Measurements from ENCODE around the gene EQTN. TPM values are rescaled to one million over a fixed set of nuclear protein-coding genes. Genes with fewer than 3 reads are reported as not detected.

EQTN gene
- total and polyA plus RNA-seq, 2 of the 8 experiments (the other 6 are each of a cell fraction or from before 2014, with no cell fraction given): 0.23 TPM; not detected in 1

GRCh38 chr9:27292659-27293405 lies 4.1 kb downstream of the EQTN start:
- DNase-seq (ENCODE audit: low read depth in 1 of 2, low spot score in 2 of 2) (no peak), FAIRE-seq (no peak)
- POLR2A ChIA-PET (ENCODE audit: partially characterized antibody): no interaction called here
- no peak overlapping the region for H4K91ac ChIP-seq (replicated peaks; ENCODE audit: insufficient read length, low read length)
- H2BK12ac ChIP-seq (ENCODE audit: low read depth, low read length): no peak overlapping the region
- H3K79me2 ChIP-seq (ENCODE audit: control insufficient read depth in 1 of 2, insufficient read depth in 2 of 2, low read length in 2 of 2): no peaks in the 10 kb centered on the region
- H2BK5ac ChIP-seq (ENCODE audit: low read depth, low read length): no peak overlapping the region
- H4K5ac ChIP-seq (ENCODE audit: insufficient read length, low read depth, low read length): no peak overlapping the region
- no peak overlapping the region for H3K4me3 ChIP-seq (ENCODE audit: extremely low read depth in 1 of 4, insufficient read depth in 2 of 4, low read depth in 3 of 4, low read length in 4 of 4)
- no peaks in the 10 kb centered on the region for H3K9me3 ChIP-seq (ENCODE audit: insufficient read depth in 2 of 2, low read depth in 1 of 2, low read length in 1 of 2)
- no peak overlapping the region for H3K9ac ChIP-seq (replicated peaks in 1 of 4; ENCODE audit: extremely low read depth in 1 of 4, low read depth in 3 of 4, low read length in 3 of 4)
- no peak overlapping the region for H3K18ac ChIP-seq (ENCODE audit: extremely low read depth, low read length)
- no peaks in the 10 kb centered on the region for H4K20me1 ChIP-seq (replicated peaks in 1 of 2; ENCODE audit: control insufficient read depth in 1 of 2, insufficient read depth in 2 of 2, low read length in 2 of 2)
- H3K79me1 ChIP-seq (ENCODE audit: low read depth, low read length): no peaks in the 10 kb centered on the region
- no peak overlapping the region for H2BK15ac ChIP-seq (ENCODE audit: low read length)
- H3K23me2 ChIP-seq (ENCODE audit: low read depth, low read length): no peaks in the 10 kb centered on the region
- H3K4ac ChIP-seq (replicated peaks; ENCODE audit: insufficient read length, low read depth, low read length): no peak overlapping the region
- H3K4me1 ChIP-seq (replicated peaks in 1 of 4; ENCODE audit: control insufficient read depth in 3 of 4, insufficient read depth in 4 of 4, low read length in 3 of 4): no peaks in the 10 kb centered on the region
- WGBS, 2 experiments (ENCODE audit: extremely low coverage in 1 of 2, insufficient coverage in 1 of 2, insufficient read length in 1 of 2, insufficient replicate concordance in 2 of 2, low coverage in 1 of 2, low lambda C conversion rate in 2 of 2, missing lambda C conversion rate in 1 of 2): 92% methylated on average over 7 of the region's 7 CpGs; no CpG with 5 or more reads in 1 of the 2 experiments
- no peak overlapping the region for H2BK20ac ChIP-seq (ENCODE audit: low read length)
- H3K36me3 ChIP-seq (ENCODE audit: control insufficient read depth in 2 of 4, insufficient read depth in 4 of 4, low read length in 3 of 4): no peaks in the 10 kb centered on the region; a peak in 1 of 8 replicates
- no peak overlapping the region for H3K23ac ChIP-seq (ENCODE audit: insufficient read length)
- H2AFZ ChIP-seq (ENCODE audit: low read length): no peak overlapping the region
- no peak overlapping the region for H3K14ac ChIP-seq (ENCODE audit: insufficient read length)
- no peak overlapping the region for H2BK120ac ChIP-seq (replicated peaks; ENCODE audit: low read depth, low read length)
- no peak overlapping the region for H3K27ac ChIP-seq (ENCODE audit: low read depth, low read length)
- H4K8ac ChIP-seq (ENCODE audit: extremely low read depth, insufficient read depth, low read length): no peak overlapping the region
- no peak overlapping the region for H2AK5ac ChIP-seq (ENCODE audit: low read depth, low read length)
- CTCF ChIA-PET (ENCODE audit: partially characterized antibody): interaction anchor here (1.7 kb wide), 1 partner anchor 254 kb away, joined by 5 read pairs; no protein-coding TSS in a partner anchor
- no peak overlapping the region for H3K4me2 ChIP-seq (ENCODE audit: insufficient read depth in 1 of 2, low read depth in 2 of 2, low read length in 2 of 2)
- no peaks in the 10 kb centered on the region for H3K27me3 ChIP-seq (replicated peaks in 1 of 4; ENCODE audit: control insufficient read depth in 3 of 4, extremely low read depth in 1 of 4, insufficient read depth in 3 of 4, low read length in 3 of 4)
- no peak overlapping the region for H3K56ac ChIP-seq (replicated peaks; ENCODE audit: insufficient read length, low read depth, low read length)
- TF ChIP-seq RAD21 (IDR thresholded peaks at IDR 0.05 in 1 of 2, conservative IDR thresholded peaks at IDR 0.05 in 1 of 2; ENCODE audit: low read depth in 2 of 2, low read length in 2 of 2) (no peak), SIX5 (IDR thresholded peaks at IDR 0.05; ENCODE audit: low read depth, low read length) (no peak)

Data from H1 (cell line).